ENCODE results near the gene NRG3.

NRG3 gene

GRCh38 chr10:82544377-82544776 is 669.4 kb downstream of the NRG3 start:
- no peak overlapping the region for H3K27ac ChIP-seq (ENCODE audit: low read depth, low read length)

DNA sequence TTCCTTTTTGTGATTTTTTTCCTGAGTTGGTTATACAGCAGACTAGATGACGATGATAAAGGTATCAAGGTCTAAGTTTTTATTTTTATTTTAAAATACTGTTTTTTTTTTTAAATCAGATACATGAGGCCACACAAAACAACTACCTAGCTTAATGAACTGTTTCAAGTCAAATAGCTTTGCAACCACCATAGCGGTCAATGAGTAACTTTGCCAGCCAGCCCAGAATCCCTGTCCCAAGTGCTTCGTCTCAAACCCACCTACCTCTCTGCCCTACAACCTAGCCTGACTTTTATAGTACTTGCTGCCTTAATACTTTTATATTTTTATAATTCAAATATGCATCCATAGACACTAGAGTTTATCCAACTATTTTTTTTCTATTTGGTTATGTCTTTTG is 676.5 kb downstream of the NRG3 start:
- no peak overlapping the region for H3K4me3 ChIP-seq (ENCODE audit: low read depth in 1 of 2, low read length in 2 of 2)
- H3K9ac ChIP-seq (ENCODE audit: low read depth in 1 of 2, low read length in 2 of 2): no peak overlapping the region
- H3K27me3 ChIP-seq (ENCODE audit: control insufficient read depth in 1 of 2, insufficient read depth in 2 of 2, low read length in 2 of 2): no peaks in the 10 kb centered on the region
- H3K36me3 ChIP-seq (ENCODE audit: control insufficient read depth in 1 of 2, insufficient read depth in 2 of 2, low read length in 2 of 2): no peaks in the 10 kb centered on the region
- H3K27ac ChIP-seq (ENCODE audit: low read depth, low read length): no peak overlapping the region
- no peaks in the 10 kb centered on the region for H3K9me3 ChIP-seq (ENCODE audit: control insufficient read depth in 1 of 2, low read length in 2 of 2)
- H3K4me1 ChIP-seq (ENCODE audit: control insufficient read depth in 1 of 2, insufficient read depth in 2 of 2, low read length in 2 of 2): no peaks in the 10 kb centered on the region

More at GRCh38 chr10:82544377-82544776, 669.4 kb downstream of the NRG3 start:
- Histone ChIP-seq H3K27me3 (ENCODE audit: control insufficient read depth in 1 of 2, insufficient read depth in 2 of 2, low read length in 2 of 2) (no peaks in the 10 kb centered on the region), H3K9me3 (ENCODE audit: control insufficient read depth in 1 of 2, low read length in 2 of 2) (no peaks in the 10 kb centered on the region), H3K4me3 (ENCODE audit: low read depth in 1 of 2, low read length in 2 of 2) (no peak overlapping the region), H3K4me1 (ENCODE audit: control insufficient read depth in 1 of 2, insufficient read depth in 2 of 2, low read length in 2 of 2) (no peaks in the 10 kb centered on the region), H3K36me3 (ENCODE audit: control insufficient read depth in 1 of 2, insufficient read depth in 2 of 2, low read length in 2 of 2) (no peaks in the 10 kb centered on the region), H3K9ac (ENCODE audit: low read depth in 1 of 2, low read length in 2 of 2) (no peak overlapping the region)

GRCh38 chr10:82552267-82552666 is 677.3 kb downstream of the NRG3 start:
- H3K27me3 ChIP-seq (ENCODE audit: control insufficient read depth in 1 of 2, insufficient read depth in 2 of 2, low read length in 2 of 2): no peaks in the 10 kb centered on the region
- no peaks in the 10 kb centered on the region for H3K4me1 ChIP-seq (ENCODE audit: control insufficient read depth in 1 of 2, insufficient read depth in 2 of 2, low read length in 2 of 2)
- H3K36me3 ChIP-seq (ENCODE audit: control insufficient read depth in 1 of 2, insufficient read depth in 2 of 2, low read length in 2 of 2): no peaks in the 10 kb centered on the region
- H3K9ac ChIP-seq (ENCODE audit: low read depth in 1 of 2, low read length in 2 of 2): no peak overlapping the region
- H3K27ac ChIP-seq (ENCODE audit: low read depth, low read length): no peak overlapping the region
- no peaks in the 10 kb centered on the region for H3K9me3 ChIP-seq (ENCODE audit: control insufficient read depth in 1 of 2, low read length in 2 of 2)
- H3K4me3 ChIP-seq (ENCODE audit: low read depth in 1 of 2, low read length in 2 of 2): no peak overlapping the region

GRCh38 chr10:82554381-82554780 is 679.4 kb downstream of the NRG3 start:
- H3K4me1 ChIP-seq (ENCODE audit: control insufficient read depth in 1 of 2, insufficient read depth in 2 of 2, low read length in 2 of 2): no peaks in the 10 kb centered on the region
- no peak overlapping the region for H3K27ac ChIP-seq (ENCODE audit: low read depth, low read length)
- H3K27me3 ChIP-seq (ENCODE audit: control insufficient read depth in 1 of 2, insufficient read depth in 2 of 2, low read length in 2 of 2): no peaks in the 10 kb centered on the region
- H3K9me3 ChIP-seq (ENCODE audit: control insufficient read depth in 1 of 2, low read length in 2 of 2): peaks cover 3 to 4% of the 10 kb centered on the region in 2 donors
- H3K4me3 ChIP-seq (ENCODE audit: low read depth in 1 of 2, low read length in 2 of 2): no peak overlapping the region
- H3K9ac ChIP-seq (ENCODE audit: low read depth in 1 of 2, low read length in 2 of 2): no peak overlapping the region
- H3K36me3 ChIP-seq (ENCODE audit: control insufficient read depth in 1 of 2, insufficient read depth in 2 of 2, low read length in 2 of 2): no peaks in the 10 kb centered on the region

DNA sequence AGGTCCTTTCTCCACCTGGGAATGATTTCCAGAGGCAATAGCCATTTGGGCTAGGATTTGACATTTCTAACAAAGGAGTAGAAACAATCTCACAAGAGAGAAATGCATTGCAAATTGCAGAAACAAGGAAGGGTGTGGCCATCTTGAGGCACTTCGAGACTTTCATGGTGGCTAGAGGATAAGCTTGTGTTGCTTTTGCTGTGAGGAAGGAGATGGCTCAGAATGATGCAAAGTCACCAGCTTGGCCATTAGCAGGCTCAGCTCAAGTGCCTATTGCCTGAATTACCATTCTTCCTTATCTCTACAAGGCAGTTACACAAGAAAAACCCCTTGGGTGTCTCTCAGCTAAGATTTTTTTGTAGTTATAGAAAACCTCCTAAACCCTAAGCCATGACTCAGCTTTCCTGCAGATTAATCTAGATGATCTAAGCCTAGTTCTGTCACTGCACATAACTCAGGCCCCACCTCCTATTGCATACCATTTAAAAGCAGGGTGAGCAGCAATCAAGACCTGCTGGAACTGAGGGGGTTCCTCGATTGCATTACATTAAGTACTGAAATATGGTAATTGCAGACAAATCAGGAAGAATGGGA is 683.1 kb downstream of the NRG3 start:
- no peaks in the 10 kb centered on the region for H3K27me3 ChIP-seq (ENCODE audit: control insufficient read depth in 1 of 2, insufficient read depth in 2 of 2, low read length in 2 of 2)
- H3K4me1 ChIP-seq (ENCODE audit: control insufficient read depth in 1 of 2, insufficient read depth in 2 of 2, low read length in 2 of 2): no peaks in the 10 kb centered on the region
- H3K27ac ChIP-seq (ENCODE audit: low read depth, low read length): no peak overlapping the region
- no peak overlapping the region for H3K9ac ChIP-seq (ENCODE audit: low read depth in 1 of 2, low read length in 2 of 2)
- no peaks in the 10 kb centered on the region for H3K36me3 ChIP-seq (ENCODE audit: control insufficient read depth in 1 of 2, insufficient read depth in 2 of 2, low read length in 2 of 2)
- H3K9me3 ChIP-seq (ENCODE audit: control insufficient read depth in 1 of 2, low read length in 2 of 2): peaks cover 3 to 11% of the 10 kb centered on the region in 2 donors
- H3K4me3 ChIP-seq (ENCODE audit: low read depth in 1 of 2, low read length in 2 of 2): no peak overlapping the region

DNA sequence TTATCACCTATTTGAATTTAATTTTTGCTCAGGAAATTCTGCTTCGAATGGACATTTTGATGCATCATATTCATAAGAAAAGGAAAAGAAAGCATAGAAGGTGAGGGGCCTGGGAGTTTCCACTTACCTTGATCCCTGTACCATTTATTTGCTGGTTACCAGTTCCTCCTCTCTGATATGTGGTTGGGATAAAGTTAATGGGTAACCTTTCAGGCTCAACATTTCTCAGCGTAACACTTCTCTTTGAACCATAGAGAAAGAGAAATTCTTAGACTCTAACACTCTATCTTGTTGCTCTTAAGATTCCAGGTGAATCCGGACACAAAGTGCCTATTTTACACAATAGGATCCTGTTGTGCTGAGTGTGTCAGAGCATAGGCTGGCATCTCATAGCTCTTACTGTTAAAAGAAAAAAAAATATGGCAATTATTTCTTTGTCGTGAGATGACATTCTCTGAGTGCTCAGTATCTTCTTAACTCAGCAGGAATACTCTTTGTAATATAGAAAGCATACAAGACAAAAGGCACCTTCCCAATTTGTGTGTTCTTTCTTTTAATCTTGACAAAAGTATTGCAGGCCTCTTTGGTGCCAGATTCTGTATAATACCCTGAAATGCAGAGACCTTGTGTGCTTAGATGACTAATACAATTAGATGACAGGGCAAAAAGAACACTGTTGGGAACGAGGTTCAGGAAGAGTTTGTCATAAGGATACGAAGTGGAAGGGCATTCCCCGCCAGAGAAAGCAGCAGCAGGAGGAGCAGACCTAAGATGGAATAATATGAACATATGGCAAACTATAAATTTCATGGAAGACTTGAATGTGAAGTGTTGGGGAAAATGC is 689.6 kb downstream of the NRG3 start:
- H3K9ac ChIP-seq (ENCODE audit: low read depth in 1 of 2, low read length in 2 of 2): no peak overlapping the region
- no peaks in the 10 kb centered on the region for H3K4me1 ChIP-seq (ENCODE audit: control insufficient read depth in 1 of 2, insufficient read depth in 2 of 2, low read length in 2 of 2)
- no peak overlapping the region for H3K27ac ChIP-seq (ENCODE audit: low read depth, low read length)
- H3K36me3 ChIP-seq (ENCODE audit: control insufficient read depth in 1 of 2, insufficient read depth in 2 of 2, low read length in 2 of 2): no peaks in the 10 kb centered on the region
- no peak overlapping the region for H3K4me3 ChIP-seq (ENCODE audit: low read depth in 1 of 2, low read length in 2 of 2)
- peaks cover 0 to 5% of the 10 kb centered on the region in 2 donors for H3K9me3 ChIP-seq (ENCODE audit: control insufficient read depth in 1 of 2, low read length in 2 of 2)
- H3K27me3 ChIP-seq (ENCODE audit: control insufficient read depth in 1 of 2, insufficient read depth in 2 of 2, low read length in 2 of 2): no peaks in the 10 kb centered on the region

- Histone ChIP-seq H3K27me3 (ENCODE audit: control insufficient read depth in 1 of 2, insufficient read depth in 2 of 2, low read length in 2 of 2) (no peaks in the 10 kb centered on the region), H3K9me3 (ENCODE audit: control insufficient read depth in 1 of 2, low read length in 2 of 2) (peaks cover 0 to 4% of the 10 kb centered on the region in 2 donors), H3K27ac (ENCODE audit: low read depth, low read length) (no peak overlapping the region), H3K36me3 (ENCODE audit: control insufficient read depth in 1 of 2, insufficient read depth in 2 of 2, low read length in 2 of 2) (no peaks in the 10 kb centered on the region), H3K4me3 (ENCODE audit: low read depth in 1 of 2, low read length in 2 of 2) (no peak overlapping the region), H3K9ac (ENCODE audit: low read depth in 1 of 2, low read length in 2 of 2) (no peak overlapping the region), H3K4me1 (ENCODE audit: control insufficient read depth in 1 of 2, insufficient read depth in 2 of 2, low read length in 2 of 2) (no peaks in the 10 kb centered on the region)
Observed at GRCh38 chr10:82565197-82565575, 690.2 kb downstream of the NRG3 start.

DNA sequence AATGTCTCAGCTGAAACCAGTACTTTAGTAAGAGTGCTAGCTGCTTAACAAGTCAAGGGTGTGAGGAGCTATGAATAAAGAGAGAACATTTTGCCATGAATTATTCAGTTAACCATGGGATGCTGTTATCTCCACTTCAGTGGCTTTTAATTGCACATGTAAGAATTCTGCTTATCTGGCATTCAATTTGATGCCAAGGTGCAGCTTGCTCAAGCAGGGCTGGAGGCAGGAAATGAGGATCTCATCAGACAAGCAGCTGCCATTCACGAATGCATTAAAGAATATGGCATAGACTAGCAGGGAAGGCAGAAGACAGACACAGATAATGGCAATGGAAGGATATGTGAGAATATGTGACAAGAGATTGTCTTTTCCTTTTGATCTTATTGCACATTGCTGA is 697.8 kb downstream of the NRG3 start:
- Histone ChIP-seq H3K9me3 (ENCODE audit: control insufficient read depth in 1 of 2, low read length in 2 of 2) (peaks cover 0 to 4% of the 10 kb centered on the region in 2 donors), H3K27me3 (ENCODE audit: control insufficient read depth in 1 of 2, insufficient read depth in 2 of 2, low read length in 2 of 2) (no peaks in the 10 kb centered on the region), H3K9ac (ENCODE audit: low read depth in 1 of 2, low read length in 2 of 2) (no peak overlapping the region), H3K27ac (ENCODE audit: low read depth, low read length) (no peak overlapping the region), H3K4me1 (ENCODE audit: control insufficient read depth in 1 of 2, insufficient read depth in 2 of 2, low read length in 2 of 2) (no peaks in the 10 kb centered on the region), H3K36me3 (ENCODE audit: control insufficient read depth in 1 of 2, insufficient read depth in 2 of 2, low read length in 2 of 2) (no peaks in the 10 kb centered on the region), H3K4me3 (ENCODE audit: low read depth in 1 of 2, low read length in 2 of 2) (no peak overlapping the region)

- H3K36me3 ChIP-seq (ENCODE audit: control insufficient read depth in 1 of 2, insufficient read depth in 2 of 2, low read length in 2 of 2): no peaks in the 10 kb centered on the region
- no peak overlapping the region for H3K9ac ChIP-seq (ENCODE audit: low read depth in 1 of 2, low read length in 2 of 2)
- H3K4me3 ChIP-seq (ENCODE audit: low read depth in 1 of 2, low read length in 2 of 2): no peak overlapping the region
- H3K27ac ChIP-seq (ENCODE audit: low read depth, low read length): no peak overlapping the region
- H3K9me3 ChIP-seq (ENCODE audit: control insufficient read depth in 1 of 2, low read length in 2 of 2): peaks cover 0 to 4% of the 10 kb centered on the region in 2 donors
- H3K4me1 ChIP-seq (ENCODE audit: control insufficient read depth in 1 of 2, insufficient read depth in 2 of 2, low read length in 2 of 2): no peaks in the 10 kb centered on the region
- H3K27me3 ChIP-seq (ENCODE audit: control insufficient read depth in 1 of 2, insufficient read depth in 2 of 2, low read length in 2 of 2): no peaks in the 10 kb centered on the region
Observed at GRCh38 chr10:82574081-82574480, 699.1 kb downstream of the NRG3 start.

GRCh38 chr10:82575318-82575717 is 700.3 kb downstream of the NRG3 start:
- Histone ChIP-seq H3K36me3 (ENCODE audit: control insufficient read depth in 1 of 2, insufficient read depth in 2 of 2, low read length in 2 of 2) (no peaks in the 10 kb centered on the region), H3K9me3 (ENCODE audit: control insufficient read depth in 1 of 2, low read length in 2 of 2) (peaks cover 0 to 4% of the 10 kb centered on the region in 2 donors), H3K27me3 (ENCODE audit: control insufficient read depth in 1 of 2, insufficient read depth in 2 of 2, low read length in 2 of 2) (no peaks in the 10 kb centered on the region), H3K4me3 (ENCODE audit: low read depth in 1 of 2, low read length in 2 of 2) (no peak overlapping the region), H3K4me1 (ENCODE audit: control insufficient read depth in 1 of 2, insufficient read depth in 2 of 2, low read length in 2 of 2) (no peaks in the 10 kb centered on the region), H3K9ac (ENCODE audit: low read depth in 1 of 2, low read length in 2 of 2) (no peak overlapping the region), H3K27ac (ENCODE audit: low read depth, low read length) (no peak overlapping the region)

All from duodenal mucosa (tissue), 2 donors.